Testis (tissue), 3 donors: Measurements from ENCODE around the gene SHC4. TPM values are rescaled to one million over a fixed set of nuclear protein-coding genes. Genes with fewer than 3 reads are reported as not detected.

Experiments used
- DNase-seq: peaks from one replicate; pipeline ENCODE4 v3.0.0-alpha.2; 2019
- H3K27ac ChIP-seq, 2 donors: fragments of 200-600 bp; sonication (generic); one replicate each; pipeline ENCODE4 v1.5.1; 2019
- H3K27me3 ChIP-seq: fragments of 200-600 bp; sonication (generic); one replicate; pipeline ENCODE4 v1.5.1; 2019
- H3K36me3 ChIP-seq: fragments of 200-600 bp; sonication (generic); one replicate; pipeline ENCODE4 v1.5.1; 2017; ENCODE audit warnings: low read depth; ENCODE audit errors: missing control alignments
- H3K4me1 ChIP-seq: fragments of 200-600 bp; sonication (generic); one replicate; pipeline ENCODE4 v1.5.1; 2019
- H3K4me3 ChIP-seq, 2 donors: fragments of 200-600 bp; sonication (generic); one replicate each; pipeline ENCODE4 v1.5.1; 2017 to 2019
- H3K9me3 ChIP-seq: fragments of 200-600 bp; sonication (generic); one replicate; pipeline ENCODE4 v1.5.1; 2017
- POLR2A ChIP-seq: fragments of 450-650 bp; IDR thresholded peaks from one replicate; pipeline ENCODE4 v1.6.1; 2017; ENCODE audit warnings: antibody characterized with exemption, mild to moderate bottlenecking, moderate library complexity
- WGBS, 2 donors: methylation state at CpG; one replicate each; pipeline ENCODE4 v1.1.5; 2018; 5-methylcytosine and 5-hydroxymethylcytosine counted together
- intact Hi-C: fragments of 100-400 bp; cut with DNase I; formaldehyde crosslinking; loops from one replicate; pipeline ENCODE4 v1.15.1; 2023; ENCODE audit warnings: low total_unique reads
- polyA plus RNA-seq: library from polyadenylated mRNA; stranded (reverse); fragments of 350-450 nt; fragmentation: Illumina TruSeq; extraction: RNeasy Lipid Tissue Mini Kit (QIAGEN cat#74804); gene quantifications from one replicate; pipeline ENCODE4 v1.2.3, GENCODE V29; 2014; ENCODE audit warnings: low read depth, low replicate concordance; ENCODE audit not compliant: insufficient read depth
- total RNA-seq, 2 donors: library from RNA; depleted of rRNA; stranded (reverse); fragments of >200 nt; gene quantifications; one replicate each; pipeline ENCODE4 v1.2.3, GENCODE V29; 2016
- TF ChIP-seq, protein P1 (sequence below), 3 experiments: fragments of 450-650 bp in 2 of 3; fragments of 200-600 bp in 1 of 3; sonication (generic) in 1 of 3; IDR thresholded peaks; one replicate each; pipeline ENCODE4 v1.5.1; 2016 to 2019; ENCODE audit warnings: antibody characterized with exemption in 3 of 3, mild to moderate bottlenecking in 2 of 3, moderate library complexity in 1 of 3

The SHC4 gene
- total and polyA plus RNA-seq, 3 donors from 2014 or later: 22.7 to 70.4 (median 52.0) TPM

DNA sequence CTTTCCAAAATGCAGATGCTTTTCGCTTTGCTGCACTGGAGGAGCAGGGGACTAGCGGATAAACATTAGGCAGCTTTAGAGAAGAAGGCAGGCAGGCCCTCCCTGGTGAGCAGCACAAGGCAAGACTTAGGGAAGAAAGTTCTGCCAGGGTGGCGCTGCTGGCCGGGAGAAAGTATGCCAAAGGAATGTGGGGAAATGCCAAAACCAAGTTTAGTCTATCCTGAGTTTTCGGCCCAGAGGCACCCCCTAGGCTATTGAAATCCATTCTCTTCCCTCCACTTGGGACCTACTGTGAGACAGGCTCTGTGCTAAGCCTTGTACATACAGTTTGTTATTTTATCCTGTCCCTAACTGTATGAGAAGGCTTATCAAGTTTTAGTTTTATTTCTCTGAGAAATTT is 9.2 kb downstream of the SHC4 start:
- WGBS, 2 donors: 20 to 29% methylated on average over 5 of the region's 5 CpGs
- peak; percentile 43 for DNase-seq
- no peak overlapping the region for H3K4me3 ChIP-seq
- TF ChIP-seq, protein P1, sequence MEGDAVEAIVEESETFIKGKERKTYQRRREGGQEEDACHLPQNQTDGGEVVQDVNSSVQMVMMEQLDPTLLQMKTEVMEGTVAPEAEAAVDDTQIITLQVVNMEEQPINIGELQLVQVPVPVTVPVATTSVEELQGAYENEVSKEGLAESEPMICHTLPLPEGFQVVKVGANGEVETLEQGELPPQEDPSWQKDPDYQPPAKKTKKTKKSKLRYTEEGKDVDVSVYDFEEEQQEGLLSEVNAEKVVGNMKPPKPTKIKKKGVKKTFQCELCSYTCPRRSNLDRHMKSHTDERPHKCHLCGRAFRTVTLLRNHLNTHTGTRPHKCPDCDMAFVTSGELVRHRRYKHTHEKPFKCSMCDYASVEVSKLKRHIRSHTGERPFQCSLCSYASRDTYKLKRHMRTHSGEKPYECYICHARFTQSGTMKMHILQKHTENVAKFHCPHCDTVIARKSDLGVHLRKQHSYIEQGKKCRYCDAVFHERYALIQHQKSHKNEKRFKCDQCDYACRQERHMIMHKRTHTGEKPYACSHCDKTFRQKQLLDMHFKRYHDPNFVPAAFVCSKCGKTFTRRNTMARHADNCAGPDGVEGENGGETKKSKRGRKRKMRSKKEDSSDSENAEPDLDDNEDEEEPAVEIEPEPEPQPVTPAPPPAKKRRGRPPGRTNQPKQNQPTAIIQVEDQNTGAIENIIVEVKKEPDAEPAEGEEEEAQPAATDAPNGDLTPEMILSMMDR (IDR thresholded peaks at IDR 0.05): no peak
- TF ChIP-seq POLR2A: no peak
- peak overlapping the region; percentile 64 to 79 for H3K27ac ChIP-seq
- H3K36me3 ChIP-seq: no peaks in the 10 kb centered on the region
- H3K27me3 ChIP-seq: no peaks in the 10 kb centered on the region
- no peaks in the 10 kb centered on the region for H3K9me3 ChIP-seq
- intact Hi-C loops: no loop called here
- H3K4me1 ChIP-seq: peaks cover 18% of the 10 kb centered on the region

DNA sequence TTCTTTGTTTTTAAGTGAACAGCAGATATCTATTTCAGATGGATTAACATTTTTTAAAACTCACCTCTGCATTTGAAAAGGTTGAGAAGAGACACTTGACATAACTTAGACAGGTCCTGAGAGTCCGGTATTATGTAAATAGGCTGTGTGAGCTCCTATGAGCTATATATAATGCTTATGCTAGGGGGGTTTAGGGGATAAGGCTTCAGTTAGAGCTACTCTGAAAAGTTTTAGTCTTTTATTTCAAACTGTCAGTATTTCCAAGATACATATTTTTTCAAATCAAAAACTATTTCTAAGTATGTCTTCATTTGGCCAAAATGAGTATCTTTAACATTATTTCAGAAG is 16.9 kb downstream of the SHC4 start:
- intact Hi-C loops: no loop called here
- no peak for DNase-seq
- TF ChIP-seq, protein P1 (IDR thresholded peaks at IDR 0.05): no peak
- no peak for TF ChIP-seq POLR2A

DNA sequence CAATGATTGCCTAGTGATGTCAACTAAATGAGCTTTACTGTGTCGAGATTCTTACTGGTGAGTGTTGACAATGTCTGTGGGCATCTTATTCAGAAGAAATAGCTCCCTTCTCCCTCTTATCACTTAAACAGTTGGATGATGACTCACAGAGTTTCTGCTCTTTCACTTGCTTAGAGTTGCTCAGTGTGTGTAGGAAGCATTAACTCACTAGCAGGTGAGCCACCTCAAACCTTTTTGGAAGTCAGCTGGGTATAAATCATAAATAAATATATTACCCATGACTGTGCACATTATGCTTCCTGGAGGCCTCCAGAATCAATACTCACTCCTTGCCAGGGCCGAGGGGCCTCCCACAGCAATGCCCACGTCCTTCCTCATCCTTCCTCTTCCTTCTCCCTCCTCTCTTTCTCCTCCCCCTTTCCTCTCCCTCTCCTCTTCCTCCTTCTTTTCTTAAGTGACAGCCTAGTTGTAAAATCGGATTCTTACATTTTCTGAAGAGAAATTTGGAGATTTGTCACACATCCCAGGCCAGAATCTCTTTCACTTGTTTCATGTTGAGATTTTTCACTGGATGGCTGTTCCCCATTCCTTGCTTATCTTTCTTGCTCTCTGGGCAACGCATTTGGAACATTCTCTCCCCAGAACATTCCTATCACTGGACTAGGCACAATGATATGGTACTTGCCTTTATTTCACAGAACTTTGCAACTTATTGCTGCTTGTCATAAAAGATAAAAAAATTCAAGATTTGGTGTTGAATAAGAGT is 17.5 kb downstream of the SHC4 start:
- DNase-seq: peak; percentile 52
- TF ChIP-seq POLR2A: no peak
- TF ChIP-seq, protein P1 (IDR thresholded peaks at IDR 0.05): no peak
- H3K27ac ChIP-seq: peak overlapping the region; percentile 58 to 67
- no peaks in the 10 kb centered on the region for H3K36me3 ChIP-seq
- H3K4me3 ChIP-seq: no peak overlapping the region
- no peaks in the 10 kb centered on the region for H3K27me3 ChIP-seq
- peaks cover 12% of the 10 kb centered on the region for H3K4me1 ChIP-seq
- intact Hi-C loops: no loop called here
- no peaks in the 10 kb centered on the region for H3K9me3 ChIP-seq
- 40 to 46% methylated on average over 5 of the region's 5 CpGs for WGBS, 2 donors

More for the DNA sequence above, 16.9 kb downstream of the SHC4 start:
- Histone ChIP-seq H3K9me3 (no peaks in the 10 kb centered on the region), H3K4me1 (peaks cover 11% of the 10 kb centered on the region), H3K4me3 (no peak overlapping the region), H3K27ac (peak overlapping the region; percentile 58 to 64), H3K27me3 (no peaks in the 10 kb centered on the region), H3K36me3 (no peaks in the 10 kb centered on the region)
- 73 to 84% methylated on average over 1 of the region's 1 CpG for whole genome bisulfite sequencing, 2 donors

DNA sequence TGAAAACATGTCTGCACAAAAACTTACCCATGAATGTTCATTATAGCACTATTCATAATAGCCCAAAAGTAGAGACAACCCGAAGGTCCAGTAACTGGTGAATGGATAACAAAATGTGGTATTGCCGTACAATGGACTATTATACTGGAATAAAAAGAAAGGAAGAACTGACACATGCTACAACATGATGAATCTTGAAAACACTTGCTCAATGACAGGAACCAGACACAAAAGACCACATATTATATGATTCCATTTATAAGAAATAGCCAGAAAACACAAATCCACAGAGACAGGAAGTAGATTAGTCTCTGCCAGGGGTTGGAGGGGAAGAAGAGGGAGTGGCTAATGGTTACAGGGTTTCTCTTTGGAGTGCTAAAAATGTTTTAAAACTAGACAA is 18.3 kb downstream of the SHC4 start:
- H3K27me3 ChIP-seq: no peaks in the 10 kb centered on the region
- intact Hi-C loops: no loop called here
- no peaks in the 10 kb centered on the region for H3K36me3 ChIP-seq
- peak overlapping the region; percentile 12 to 67 for H3K27ac ChIP-seq
- DNase-seq: no peak
- TF ChIP-seq POLR2A: no peak
- TF ChIP-seq, protein P1 (IDR thresholded peaks at IDR 0.05): no peak
- peaks cover 15% of the 10 kb centered on the region for H3K4me1 ChIP-seq
- no peaks in the 10 kb centered on the region for H3K9me3 ChIP-seq
- 42 to 82% methylated on average over 2 of the region's 2 CpGs for WGBS, 2 donors
- no peak overlapping the region for H3K4me3 ChIP-seq

DNA sequence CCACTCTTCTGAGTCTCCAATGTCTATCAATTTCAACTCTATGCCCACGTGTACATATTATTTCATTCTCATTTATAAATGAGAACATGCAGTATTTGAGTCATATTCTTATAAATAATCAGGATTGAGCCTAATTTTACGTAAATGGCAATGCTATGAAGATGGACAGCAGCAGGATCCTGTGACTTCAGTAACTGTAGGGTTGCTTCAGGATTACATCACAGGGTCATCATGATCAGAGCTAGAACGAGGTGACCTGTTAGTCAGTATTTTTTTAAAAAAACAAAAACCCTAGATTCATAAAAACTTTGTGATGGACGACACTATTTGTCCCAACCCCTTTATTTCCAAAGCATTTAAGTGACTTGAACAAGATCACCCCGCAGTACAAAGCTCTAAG is 21.8 kb downstream of the SHC4 start:
- no peaks in the 10 kb centered on the region for H3K36me3 ChIP-seq
- DNase-seq: no peak
- TF ChIP-seq POLR2A: no peak
- no peaks in the 10 kb centered on the region for H3K27me3 ChIP-seq
- peaks cover 9% of the 10 kb centered on the region for H3K4me1 ChIP-seq
- WGBS, 2 donors: 65 to 67% methylated on average over 5 of the region's 5 CpGs
- no peak overlapping the region for H3K4me3 ChIP-seq
- intact Hi-C loops: no loop called here
- no peaks in the 10 kb centered on the region for H3K9me3 ChIP-seq
- no peak overlapping the region for H3K27ac ChIP-seq
